HEK293 (cell line): ENCODE data around the gene MBNL2.

ENCODE experiments used
- MZF1 ChIP-seq: fragments of 450-650 bp; formaldehyde crosslinking; IDR thresholded peaks from 2 replicates; pipeline ENCODE4 v1.5.1; 2017; ENCODE audit warnings: missing biosample characterization, missing genetic modification characterization, borderline replicate concordance
- ZNF76 ChIP-seq: fragments of 450-650 bp; formaldehyde crosslinking; IDR thresholded peaks from 2 replicates; pipeline ENCODE4; 2016; ENCODE audit warnings: low read depth, missing biosample characterization, missing genetic modification characterization, borderline replicate concordance
- TF ChIP-seq, protein P1 (sequence below): fragments of 450-650 bp; formaldehyde crosslinking; IDR thresholded peaks from 2 replicates; pipeline ENCODE4 v1.5.1; 2016; ENCODE audit warnings: missing biosample characterization, missing genetic modification characterization

DNA sequence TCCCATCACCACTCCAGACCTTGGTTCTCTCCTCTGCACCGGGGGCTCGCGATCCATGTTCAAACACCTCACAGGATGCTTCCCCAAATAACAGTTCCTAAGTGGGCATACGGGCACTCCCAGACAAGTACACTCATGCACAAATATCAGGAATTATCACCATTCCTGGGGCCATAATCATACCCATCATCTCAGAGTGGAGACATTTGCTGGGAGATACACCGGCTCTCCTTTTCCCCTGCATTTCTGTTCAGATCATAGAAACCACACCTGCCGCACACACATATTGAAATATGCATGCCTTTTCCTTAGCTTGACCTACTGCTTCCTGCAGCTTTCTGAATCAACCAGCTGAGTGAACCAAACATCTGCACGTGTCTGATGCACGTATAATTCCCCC, 33.9 kb upstream of the MBNL2 start:
- TF ChIP-seq ZNF76 (tag by site-specific recombination) (no peak), MZF1 (tag by site-specific recombination) (no peak)
- TF ChIP-seq, protein P1, sequence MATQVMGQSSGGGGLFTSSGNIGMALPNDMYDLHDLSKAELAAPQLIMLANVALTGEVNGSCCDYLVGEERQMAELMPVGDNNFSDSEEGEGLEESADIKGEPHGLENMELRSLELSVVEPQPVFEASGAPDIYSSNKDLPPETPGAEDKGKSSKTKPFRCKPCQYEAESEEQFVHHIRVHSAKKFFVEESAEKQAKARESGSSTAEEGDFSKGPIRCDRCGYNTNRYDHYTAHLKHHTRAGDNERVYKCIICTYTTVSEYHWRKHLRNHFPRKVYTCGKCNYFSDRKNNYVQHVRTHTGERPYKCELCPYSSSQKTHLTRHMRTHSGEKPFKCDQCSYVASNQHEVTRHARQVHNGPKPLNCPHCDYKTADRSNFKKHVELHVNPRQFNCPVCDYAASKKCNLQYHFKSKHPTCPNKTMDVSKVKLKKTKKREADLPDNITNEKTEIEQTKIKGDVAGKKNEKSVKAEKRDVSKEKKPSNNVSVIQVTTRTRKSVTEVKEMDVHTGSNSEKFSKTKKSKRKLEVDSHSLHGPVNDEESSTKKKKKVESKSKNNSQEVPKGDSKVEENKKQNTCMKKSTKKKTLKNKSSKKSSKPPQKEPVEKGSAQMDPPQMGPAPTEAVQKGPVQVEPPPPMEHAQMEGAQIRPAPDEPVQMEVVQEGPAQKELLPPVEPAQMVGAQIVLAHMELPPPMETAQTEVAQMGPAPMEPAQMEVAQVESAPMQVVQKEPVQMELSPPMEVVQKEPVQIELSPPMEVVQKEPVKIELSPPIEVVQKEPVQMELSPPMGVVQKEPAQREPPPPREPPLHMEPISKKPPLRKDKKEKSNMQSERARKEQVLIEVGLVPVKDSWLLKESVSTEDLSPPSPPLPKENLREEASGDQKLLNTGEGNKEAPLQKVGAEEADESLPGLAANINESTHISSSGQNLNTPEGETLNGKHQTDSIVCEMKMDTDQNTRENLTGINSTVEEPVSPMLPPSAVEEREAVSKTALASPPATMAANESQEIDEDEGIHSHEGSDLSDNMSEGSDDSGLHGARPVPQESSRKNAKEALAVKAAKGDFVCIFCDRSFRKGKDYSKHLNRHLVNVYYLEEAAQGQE: no peak
